Esophagus squamous epithelium (tissue), 4 donors: ENCODE results near the gene TRIM17.

Experiments used
- CTCF ChIP-seq, 6 experiments: fragments of 450-650 bp in 4 of 6; fragments of 200-600 bp in 2 of 6; sonication (generic) in 2 of 6; IDR thresholded peaks; one replicate each; pipeline ENCODE4 v1.5.1; 2016 to 2019; ENCODE audit warnings: antibody characterized with exemption in 6 of 6, mild to moderate bottlenecking in 4 of 6, moderate library complexity in 4 of 6
- POLR2A ChIP-seq, 4 donors: fragments of 450-650 bp; IDR thresholded peaks; one replicate each; pipeline ENCODE4 v1.6.1; 2017; ENCODE audit warnings: antibody characterized with exemption in 4 of 4, mild to moderate bottlenecking in 4 of 4, moderate library complexity in 3 of 4

DNA sequence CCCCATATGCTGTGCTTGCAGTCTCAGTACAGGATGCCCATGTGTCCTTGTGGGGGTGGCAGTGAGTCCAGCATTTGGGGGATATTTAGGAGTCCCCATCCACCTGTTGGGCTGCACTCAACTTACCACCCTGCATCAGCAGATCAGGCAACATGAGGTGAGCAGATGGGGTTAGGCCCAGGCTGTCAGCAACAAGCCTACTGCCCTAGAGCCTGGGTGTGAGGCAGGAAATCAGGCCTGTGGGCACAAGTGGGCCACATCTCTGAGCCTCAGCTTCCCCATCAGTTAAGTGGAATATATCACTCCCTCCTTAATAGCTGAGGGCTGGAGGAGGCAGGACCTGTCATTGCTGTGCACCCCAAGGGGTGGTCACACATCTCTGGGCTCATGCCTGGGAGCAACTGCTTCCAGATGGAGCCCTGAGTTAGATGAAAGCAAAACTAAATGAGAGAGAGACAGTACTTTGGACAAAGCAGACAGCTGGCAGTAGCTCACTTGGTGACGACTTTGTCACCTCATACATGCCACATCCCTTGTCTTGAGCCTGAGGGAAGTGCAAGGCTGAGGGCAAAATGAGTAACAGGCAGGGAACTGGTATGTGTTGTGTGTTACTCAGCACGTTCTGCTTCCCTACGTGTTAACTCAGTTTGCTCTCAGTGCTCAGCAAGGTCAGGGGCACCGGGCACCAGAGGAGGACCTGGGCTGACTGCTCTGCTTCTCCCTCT lies 58.5 kb downstream of the TRIM17 start:
- TF ChIP-seq CTCF (IDR thresholded peaks at IDR 0.05), result no peak
- TF ChIP-seq POLR2A (IDR thresholded peaks at IDR 0.05), result no peak
